Chondrocyte (in vitro differentiated cells): ENCODE measurements around the gene LY6G5B. TPM values are rescaled to one million over a fixed set of nuclear protein-coding genes. Genes with fewer than 3 reads are reported as not detected.

Source experiments
- DNase-seq: peaks from one replicate; pipeline ENCODE4 v3.0.0; 2021; ENCODE audit warnings: mixed read lengths, low spot score
- H3K27ac Mint-ChIP-seq: one replicate; pipeline ENCODE4 v1.8.0; 2021; ENCODE audit warnings: mild to moderate bottlenecking, moderate library complexity, mixed read lengths; ENCODE audit not compliant: unreplicated experiment
- H3K27me3 Mint-ChIP-seq: 2 replicates; pipeline ENCODE4 v1.8.0; 2021; ENCODE audit warnings: low read depth, mixed read lengths
- H3K36me3 Mint-ChIP-seq: 2 replicates; pipeline ENCODE4 v1.8.0; 2021; ENCODE audit warnings: low read depth, mixed read lengths
- H3K4me1 Mint-ChIP-seq: 2 replicates; pipeline ENCODE4 v1.8.0; 2021; ENCODE audit warnings: low read depth, mild to moderate bottlenecking, mixed read lengths
- H3K4me3 Mint-ChIP-seq: one replicate; pipeline ENCODE4 v1.8.0; 2021; ENCODE audit warnings: mild to moderate bottlenecking, moderate library complexity, mixed read lengths; ENCODE audit not compliant: unreplicated experiment
- H3K9me3 Mint-ChIP-seq: 2 replicates; pipeline ENCODE4 v1.8.0; 2021; ENCODE audit warnings: low read depth, mixed read lengths
- CTCF ChIP-seq: fragments of 200-600 bp; sonication (generic); IDR thresholded peaks from 2 replicates; pipeline ENCODE4 v1.5.0; 2021; ENCODE audit warnings: antibody characterized with exemption, mild to moderate bottlenecking, moderate library complexity
- total RNA-seq: library from RNA; stranded (reverse); gene quantifications from 3 replicates; pipeline ENCODE4 v1.2.1, GENCODE V29; 2021

LY6G5B gene
- total RNA-seq, 1 donor from 2014 or later, result 10.2 TPM

GRCh38 chr6:31641370-31641769 is 28.4 kb upstream of the LY6G5B start:
- no peak for DNase-seq
- Mint-ChIP-seq H3K36me3 (peaks cover 36% of the 10 kb centered on the region), H3K4me3 (no peak overlapping the region), H3K27ac (no peak overlapping the region), H3K27me3 (no peaks in the 10 kb centered on the region), H3K4me1 (no peaks in the 10 kb centered on the region), H3K9me3 (no peaks in the 10 kb centered on the region)
- no peak for TF ChIP-seq CTCF

GRCh38 chr6:31642798-31643570 is 26.8 kb upstream of the LY6G5B start:
- Mint-ChIP-seq H3K4me3 (no peak overlapping the region), H3K4me1 (no peaks in the 10 kb centered on the region), H3K36me3 (peaks cover 34% of the 10 kb centered on the region), H3K9me3 (no peaks in the 10 kb centered on the region), H3K27ac (no peak overlapping the region), H3K27me3 (no peaks in the 10 kb centered on the region)
- no peak for TF ChIP-seq CTCF
- DNase-seq, result no peak

GRCh38 chr6:31643818-31644454 is 25.8 kb upstream of the LY6G5B start:
- no peak overlapping the region for H3K4me3 Mint-ChIP-seq
- no peak for DNase-seq
- H3K36me3 Mint-ChIP-seq, result peaks cover 36% of the 10 kb centered on the region
- no peaks in the 10 kb centered on the region for H3K4me1 Mint-ChIP-seq
- H3K27me3 Mint-ChIP-seq, result no peaks in the 10 kb centered on the region
- no peaks in the 10 kb centered on the region for H3K9me3 Mint-ChIP-seq
- TF ChIP-seq CTCF, result no peak
- no peak overlapping the region for H3K27ac Mint-ChIP-seq

GRCh38 chr6:31645325-31645724 is 24.5 kb upstream of the LY6G5B start:
- no peak for DNase-seq
- Mint-ChIP-seq H3K27ac (peak overlapping the region; percentile 33), H3K9me3 (no peaks in the 10 kb centered on the region), H3K36me3 (peaks cover 41% of the 10 kb centered on the region), H3K27me3 (no peaks in the 10 kb centered on the region), H3K4me1 (peaks cover 7% of the 10 kb centered on the region), H3K4me3 (no peak overlapping the region)
- TF ChIP-seq CTCF, result no peak

GRCh38 chr6:31651602-31652191 is 18.1 kb upstream of the LY6G5B start:
- Mint-ChIP-seq H3K9me3 (no peaks in the 10 kb centered on the region), H3K36me3 (peaks cover 23% of the 10 kb centered on the region), H3K4me1 (peaks cover 28% of the 10 kb centered on the region), H3K27ac (peak overlapping the region; percentile 99), H3K4me3 (peak overlapping the region; percentile 89), H3K27me3 (no peaks in the 10 kb centered on the region)
- no peak for DNase-seq
- no peak for TF ChIP-seq CTCF
